GM23248 (cell line): ENCODE results near the gene SYVN1.

Source experiments
- EZH2 ChIP-seq: fragments of 200-600 bp; sonication (generic); IDR thresholded peaks from 2 replicates; pipeline ENCODE4 v1.6.1; 2018; ENCODE audit warnings: antibody characterized with exemption, mild to moderate bottlenecking; ENCODE audit not compliant: insufficient read depth, poor library complexity, severe bottlenecking
- EZH2phosphoT487 ChIP-seq: fragments of 200-600 bp; sonication (generic); IDR thresholded peaks from 2 replicates; pipeline ENCODE4 v1.6.1; 2018; ENCODE audit warnings: antibody characterized with exemption, moderate library complexity, mild to moderate bottlenecking, low read depth; ENCODE audit not compliant: insufficient read depth

- TF ChIP-seq EZH2 (no peak), EZH2phosphoT487 (no peak)
Observed at GRCh38 chr11:65124480-65125196, 9.7 kb downstream of the SYVN1 start.
